HL-60 (cell line): ENCODE results near the gene CRMP1.
A peak's percentile ranks its signal among the peaks of the same experiment; 100 is the strongest.

Experiments used
- DNase-seq, 2 experiments: peaks; one replicate each; pipeline ENCODE4 v3.0.0-alpha.2; 2010 to 2020; ENCODE audit warnings: low read depth in 1 of 2, low spot score in 1 of 2
- H3K27ac ChIP-seq: fragments of 250-450 bp; sonication (Bioruptor Pico); replicated peaks from 2 replicates; pipeline ENCODE4 v1.5.1; 2020; ENCODE audit warnings: mild to moderate bottlenecking, moderate library complexity
- H3K27me3 ChIP-seq: fragments of 250-450 bp; sonication (Bioruptor Pico); 2 replicates; pipeline ENCODE4 v1.5.1; 2021; ENCODE audit warnings: mild to moderate bottlenecking, moderate library complexity; ENCODE audit not compliant: insufficient read depth, poor library complexity, severe bottlenecking
- H3K4me3 ChIP-seq: replicated peaks from 2 replicates; pipeline ENCODE4 v1.5.1; 2011; ENCODE audit warnings: mild to moderate bottlenecking, control low read depth, low read length; ENCODE audit not compliant: insufficient read depth
- CTCF ChIP-seq: IDR thresholded peaks from one replicate; pipeline ENCODE4 v1.5.1; 2011; ENCODE audit warnings: low read length, control low read depth, inconsistent platforms; ENCODE audit not compliant: insufficient read depth
- GABPA ChIP-seq: IDR thresholded peaks from 2 replicates; pipeline ENCODE4 v1.6.1; 2012; ENCODE audit warnings: low read depth
- POLR2AphosphoS5 ChIP-seq: IDR thresholded peaks from 2 replicates; pipeline ENCODE4 v1.6.1; 2012; ENCODE audit warnings: low read depth
- SPI1 ChIP-seq: IDR thresholded peaks from 2 replicates; pipeline ENCODE4 v1.6.1; 2012; ENCODE audit warnings: low read depth, mild to moderate bottlenecking, borderline replicate concordance
- TF ChIP-seq, protein P1 (sequence below): IDR thresholded peaks from 2 replicates; pipeline ENCODE4 v1.6.1; 2012; ENCODE audit warnings: low read depth; ENCODE audit not compliant: insufficient replicate concordance

The CRMP1 gene

DNA sequence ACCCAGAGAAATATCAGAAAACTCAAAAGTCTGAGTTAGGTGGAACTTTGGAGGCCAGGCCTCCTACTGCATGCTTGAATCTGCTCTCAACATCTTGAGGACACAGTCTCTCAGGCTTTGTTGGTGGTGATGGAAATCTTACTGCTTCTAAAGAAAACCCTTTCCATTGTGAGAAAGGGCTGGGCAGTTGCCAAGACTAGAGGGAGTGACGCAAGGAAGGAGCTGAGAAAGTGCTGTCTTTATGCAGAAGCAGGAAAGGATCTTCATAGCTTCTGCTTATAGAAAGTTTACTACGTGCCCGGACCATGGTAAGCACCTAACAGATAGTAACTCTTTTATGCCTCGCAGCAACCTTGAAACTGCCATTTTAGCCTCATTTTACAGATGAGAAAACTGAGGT lies 2.4 kb upstream of the CRMP1 start:
- H3K27me3 ChIP-seq = peaks cover 9% of the 10 kb centered on the region
- no peak for TF ChIP-seq SPI1
- TF ChIP-seq CTCF = no peak
- DNase-seq = no peak
- H3K4me3 ChIP-seq = no peak overlapping the region
- H3K27ac ChIP-seq = no peak overlapping the region

- H3K27ac ChIP-seq = no peak overlapping the region
- DNase-seq = no peak
- no peak for TF ChIP-seq CTCF
- TF ChIP-seq, protein P1, sequence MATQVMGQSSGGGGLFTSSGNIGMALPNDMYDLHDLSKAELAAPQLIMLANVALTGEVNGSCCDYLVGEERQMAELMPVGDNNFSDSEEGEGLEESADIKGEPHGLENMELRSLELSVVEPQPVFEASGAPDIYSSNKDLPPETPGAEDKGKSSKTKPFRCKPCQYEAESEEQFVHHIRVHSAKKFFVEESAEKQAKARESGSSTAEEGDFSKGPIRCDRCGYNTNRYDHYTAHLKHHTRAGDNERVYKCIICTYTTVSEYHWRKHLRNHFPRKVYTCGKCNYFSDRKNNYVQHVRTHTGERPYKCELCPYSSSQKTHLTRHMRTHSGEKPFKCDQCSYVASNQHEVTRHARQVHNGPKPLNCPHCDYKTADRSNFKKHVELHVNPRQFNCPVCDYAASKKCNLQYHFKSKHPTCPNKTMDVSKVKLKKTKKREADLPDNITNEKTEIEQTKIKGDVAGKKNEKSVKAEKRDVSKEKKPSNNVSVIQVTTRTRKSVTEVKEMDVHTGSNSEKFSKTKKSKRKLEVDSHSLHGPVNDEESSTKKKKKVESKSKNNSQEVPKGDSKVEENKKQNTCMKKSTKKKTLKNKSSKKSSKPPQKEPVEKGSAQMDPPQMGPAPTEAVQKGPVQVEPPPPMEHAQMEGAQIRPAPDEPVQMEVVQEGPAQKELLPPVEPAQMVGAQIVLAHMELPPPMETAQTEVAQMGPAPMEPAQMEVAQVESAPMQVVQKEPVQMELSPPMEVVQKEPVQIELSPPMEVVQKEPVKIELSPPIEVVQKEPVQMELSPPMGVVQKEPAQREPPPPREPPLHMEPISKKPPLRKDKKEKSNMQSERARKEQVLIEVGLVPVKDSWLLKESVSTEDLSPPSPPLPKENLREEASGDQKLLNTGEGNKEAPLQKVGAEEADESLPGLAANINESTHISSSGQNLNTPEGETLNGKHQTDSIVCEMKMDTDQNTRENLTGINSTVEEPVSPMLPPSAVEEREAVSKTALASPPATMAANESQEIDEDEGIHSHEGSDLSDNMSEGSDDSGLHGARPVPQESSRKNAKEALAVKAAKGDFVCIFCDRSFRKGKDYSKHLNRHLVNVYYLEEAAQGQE = no peak
- no peak for TF ChIP-seq GABPA
- TF ChIP-seq POLR2AphosphoS5 = no peak
- TF ChIP-seq SPI1 = no peak
- H3K4me3 ChIP-seq = no peak overlapping the region
- H3K27me3 ChIP-seq = peaks cover 14% of the 10 kb centered on the region
Measured at GRCh38 chr4:5894266-5894665, 1.4 kb upstream of the CRMP1 start.

DNA sequence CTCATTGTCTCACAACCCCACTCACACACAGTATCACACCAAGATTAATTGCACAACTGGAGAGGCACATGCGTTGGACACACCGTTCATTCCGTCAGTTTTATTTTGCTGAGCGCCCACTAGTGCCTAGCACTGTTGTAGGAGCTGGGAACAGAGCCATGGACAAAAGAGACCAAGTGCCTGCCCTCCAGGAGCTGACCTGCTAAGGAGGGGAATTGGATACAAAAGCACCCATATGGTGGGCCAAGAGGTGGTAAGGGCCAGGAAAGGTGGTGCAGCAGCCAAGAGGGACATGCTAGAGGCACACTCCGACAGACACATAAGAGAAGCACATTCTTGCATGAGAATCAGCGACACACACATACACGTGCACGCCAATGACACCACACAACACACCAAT lies 705 bp upstream of the CRMP1 start:
- no peak for DNase-seq
- H3K4me3 ChIP-seq = no peak overlapping the region
- H3K27ac ChIP-seq = no peak overlapping the region
- TF ChIP-seq CTCF (no peak), GABPA (no peak), SPI1 (no peak), POLR2AphosphoS5 (no peak)
- TF ChIP-seq, protein P1 = no peak
- H3K27me3 ChIP-seq = peaks cover 16% of the 10 kb centered on the region

- peaks cover 19% of the 10 kb centered on the region for H3K27me3 ChIP-seq
- TF ChIP-seq CTCF (no peak), SPI1 (no peak), POLR2AphosphoS5 (no peak), GABPA (no peak)
- TF ChIP-seq, protein P1 = peak; percentile 20
- no peak overlapping the region for H3K27ac ChIP-seq
- no peak for DNase-seq
- no peak overlapping the region for H3K4me3 ChIP-seq
Measured at GRCh38 chr4:5892323-5893003, 423 bp downstream of the CRMP1 start.
